ENCODE measurements around the gene AACS. TPM values are rescaled to one million over a fixed set of nuclear protein-coding genes. Genes with fewer than 3 reads are reported as not detected.

Gene AACS
- total and polyA plus RNA-seq, 2 of the 13 experiments (the other 11 are each of a cell fraction or from before 2014, with no cell fraction given): 23.3 to 28.8 TPM

GRCh38 chr12:125183187-125184067 lies 118.2 kb downstream of the AACS start (continued):
- TF ChIP-seq TCF7 (IDR thresholded peaks at IDR 0.05; ENCODE audit: low read depth) (no peak), ZNF281 (CRISPR knock-in tag; IDR thresholded peaks at IDR 0.05; ENCODE audit: borderline replicate concordance) (peak; percentile 24; the same call in 1 of the 2 replicates), KDM2A (CRISPR knock-in tag; IDR thresholded peaks at IDR 0.05; ENCODE audit: borderline replicate concordance, low read depth) (peak; percentile 83), GABPB1 (CRISPR knock-in tag; IDR thresholded peaks at IDR 0.05) (peak; percentile 31; the same call in 1 of the 2 replicates), ZNF225 (CRISPR knock-in tag; IDR thresholded peaks at IDR 0.05) (0 out of 2 replicates have a peak, but pooled peaks have one; percentile 70), HOXD1 (CRISPR knock-in tag; IDR thresholded peaks at IDR 0.05) (0 out of 2 replicates have a peak, but pooled peaks have one; percentile 50)
- TF ChIP-seq, protein P1, sequence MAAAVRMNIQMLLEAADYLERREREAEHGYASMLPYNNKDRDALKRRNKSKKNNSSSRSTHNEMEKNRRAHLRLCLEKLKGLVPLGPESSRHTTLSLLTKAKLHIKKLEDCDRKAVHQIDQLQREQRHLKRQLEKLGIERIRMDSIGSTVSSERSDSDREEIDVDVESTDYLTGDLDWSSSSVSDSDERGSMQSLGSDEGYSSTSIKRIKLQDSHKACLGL (CRISPR knock-in tag; IDR thresholded peaks at IDR 0.05): peak; percentile 75; the same call in 1 of the 2 replicates
- TF ChIP-seq, protein P2, sequence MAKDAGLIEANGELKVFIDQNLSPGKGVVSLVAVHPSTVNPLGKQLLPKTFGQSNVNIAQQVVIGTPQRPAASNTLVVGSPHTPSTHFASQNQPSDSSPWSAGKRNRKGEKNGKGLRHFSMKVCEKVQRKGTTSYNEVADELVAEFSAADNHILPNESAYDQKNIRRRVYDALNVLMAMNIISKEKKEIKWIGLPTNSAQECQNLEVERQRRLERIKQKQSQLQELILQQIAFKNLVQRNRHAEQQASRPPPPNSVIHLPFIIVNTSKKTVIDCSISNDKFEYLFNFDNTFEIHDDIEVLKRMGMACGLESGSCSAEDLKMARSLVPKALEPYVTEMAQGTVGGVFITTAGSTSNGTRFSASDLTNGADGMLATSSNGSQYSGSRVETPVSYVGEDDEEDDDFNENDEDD (CRISPR knock-in tag; IDR thresholded peaks at IDR 0.05; ENCODE audit: borderline replicate concordance): peak; percentile 35; the same call in 1 of the 2 replicates
- TF ChIP-seq, protein P3, sequence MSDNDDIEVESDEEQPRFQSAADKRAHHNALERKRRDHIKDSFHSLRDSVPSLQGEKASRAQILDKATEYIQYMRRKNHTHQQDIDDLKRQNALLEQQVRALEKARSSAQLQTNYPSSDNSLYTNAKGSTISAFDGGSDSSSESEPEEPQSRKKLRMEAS (IDR thresholded peaks at IDR 0.05): peak; percentile 31; the same call in 1 of the 2 replicates
